Endothelial cell of umbilical vein (primary cell): ENCODE results near the gene PTPMT1. TPM values are rescaled to one million over a fixed set of nuclear protein-coding genes. Genes with fewer than 3 reads are reported as not detected.

Experiments used
- BruUV-seq: library from RNA; stranded (reverse); fragments of 400-500 nt; replicated peaks from 2 replicates; lab custom pipeline; 2021; lab: Mats Ljungman, UMichigan
- CTCF ChIA-PET: fragments of 300-600, 350-600 bp; sonication (Branson Sonifier 250); formaldehyde crosslinking; loops from one replicate; lab custom pipeline; 2021; ENCODE audit warnings: antibody characterized with exemption, inconsistent platforms; lab: Charles Lee
- POLR2A ChIA-PET: fragments of 300-600, 350-600 bp; sonication (Branson Sonifier 250); formaldehyde crosslinking; loops from one replicate; lab custom pipeline; 2021; ENCODE audit warnings: antibody characterized with exemption, inconsistent platforms; lab: Charles Lee
- DNase-seq: peaks from one replicate; pipeline ENCODE4 v3.0.0-alpha.2; 2011; ENCODE audit warnings: low read depth, low spot score
- FAIRE-seq: peaks from 2 replicates; lab custom pipeline; 2011; peaks lifted over from hg19 to GRCh38; lab: Jason Lieb, UNC
- H2AFZ ChIP-seq: 2 replicates; pipeline ENCODE4 v1.6.0; 2012; ENCODE audit warnings: low read depth, low read length, control low read depth, inconsistent platforms
- H3K27ac ChIP-seq: 2 replicates; pipeline ENCODE4 v1.5.1; 2011; ENCODE audit warnings: low read depth, mild to moderate bottlenecking, control low read depth, low read length, moderate library complexity; ENCODE audit not compliant: insufficient read depth
- H3K27me3 ChIP-seq, 2 experiments: 2 replicates each; pipeline versions ENCODE4 v1.6.0 to v1.6.1; 2011; ENCODE audit warnings: low read length in 2 of 2, mixed read lengths in 1 of 2; ENCODE audit not compliant: control insufficient read depth in 2 of 2, insufficient read depth in 2 of 2
- H3K36me3 ChIP-seq, 2 experiments: 2 replicates in 1 of 2; 3 replicates in 1 of 2; pipeline ENCODE4 v1.5.1; 2011; ENCODE audit warnings: low read length in 2 of 2, mild to moderate bottlenecking in 1 of 2, moderate library complexity in 1 of 2; ENCODE audit not compliant: control insufficient read depth in 2 of 2, insufficient read depth in 2 of 2; ENCODE audit errors: extremely low read depth in 1 of 2
- H3K4me1 ChIP-seq: 3 replicates; pipeline ENCODE4 v1.5.1; 2011; ENCODE audit warnings: mild to moderate bottlenecking, low read length; ENCODE audit not compliant: control insufficient read depth, insufficient read depth; ENCODE audit errors: extremely low read depth
- H3K4me2 ChIP-seq: 2 replicates; pipeline ENCODE4 v1.6.1; 2011; ENCODE audit warnings: low read length, control low read depth, mixed read lengths; ENCODE audit not compliant: insufficient read depth
- H3K4me3 ChIP-seq, 3 experiments: fragments of 200-600 bp in 1 of 3; sonication (generic), shearing (Covaris generic) in 1 of 3; replicated peaks in 1 of 3; 2 replicates each; pipeline ENCODE4 v1.5.1; 2011 to 2016; ENCODE audit warnings: control low read depth in 3 of 3, low read length in 3 of 3, mild to moderate bottlenecking in 2 of 3, inconsistent platforms in 1 of 3, low read depth in 1 of 3, moderate library complexity in 1 of 3; ENCODE audit not compliant: insufficient read depth in 1 of 3
- H3K79me2 ChIP-seq: 2 replicates; pipeline ENCODE4 v1.6.0; 2012; ENCODE audit warnings: low read length, inconsistent platforms; ENCODE audit not compliant: control insufficient read depth, insufficient read depth
- H3K9ac ChIP-seq: replicated peaks from 2 replicates; pipeline ENCODE3; 2011; ENCODE audit warnings: low read length, control low read depth; ENCODE audit not compliant: insufficient read depth; ENCODE audit errors: extremely low read depth
- H3K9me1 ChIP-seq: replicated peaks from 3 replicates; pipeline ENCODE4 v1.6.0; 2011; ENCODE audit warnings: mild to moderate bottlenecking, low read length; ENCODE audit not compliant: control insufficient read depth, insufficient read depth; ENCODE audit errors: extremely low read depth
- H3K9me3 ChIP-seq: replicated peaks from 2 replicates; pipeline ENCODE4 v1.5.1; 2012; ENCODE audit warnings: low read length, inconsistent platforms; ENCODE audit not compliant: control insufficient read depth, insufficient read depth
- H4K20me1 ChIP-seq: replicated peaks from 2 replicates; pipeline ENCODE3; 2011; ENCODE audit warnings: mild to moderate bottlenecking, low read length; ENCODE audit not compliant: control insufficient read depth, insufficient read depth; ENCODE audit errors: extremely low read depth
- EZH2 ChIP-seq: IDR thresholded peaks from 2 replicates; pipeline ENCODE4 v1.6.1; 2012; ENCODE audit warnings: borderline replicate concordance, low read depth, mild to moderate bottlenecking, moderate library complexity, low read length, inconsistent platforms; ENCODE audit not compliant: severe bottlenecking
- FOS ChIP-seq: IDR thresholded peaks from 2 replicates; pipeline ENCODE4 v1.6.1; 2011; ENCODE audit warnings: mild to moderate bottlenecking, low read length, moderate library complexity, borderline replicate concordance; ENCODE audit not compliant: insufficient read depth
- GATA2 ChIP-seq: IDR thresholded peaks from 2 replicates; pipeline ENCODE4 v1.7.0; 2011; ENCODE audit warnings: low read depth, mild to moderate bottlenecking, moderate library complexity, mixed read lengths, low read length; ENCODE audit not compliant: insufficient read length, insufficient read depth
- JUN ChIP-seq: IDR thresholded peaks from 2 replicates; pipeline ENCODE4 v1.6.1; 2011; ENCODE audit warnings: borderline replicate concordance, low read depth; ENCODE audit not compliant: insufficient read length, insufficient read depth
- MYC ChIP-seq: IDR thresholded peaks from one replicate; pipeline ENCODE4 v1.6.1; 2011; ENCODE audit warnings: mild to moderate bottlenecking, low read depth, low read length
- POLR2A ChIP-seq: IDR thresholded peaks from 2 replicates; pipeline ENCODE4 v1.6.1; 2012; ENCODE audit warnings: low read depth, mild to moderate bottlenecking, control low read depth, low read length
- POLR2AphosphoS5 ChIP-seq: IDR thresholded peaks from 2 replicates; pipeline ENCODE4 v1.6.1; 2012; ENCODE audit warnings: low read depth, mild to moderate bottlenecking, control low read depth, low read length, moderate library complexity; ENCODE audit not compliant: insufficient read depth
- dilution Hi-C: fragments of 300-500 bp; cut with MboI; formaldehyde crosslinking; loops from one replicate; pipeline ENCODE4 v1.15.0; 2019; ENCODE audit warnings: low sequenced_read_pairs; ENCODE audit not compliant: extremely low pct_ligation_motif_present
- intact Hi-C: fragments of 100-400 bp; cut with micrococcal nuclease; formaldehyde crosslinking; loops from one replicate; pipeline ENCODE4 v1.10.0; 2022
- polyA plus RNA-seq, 4 experiments: library from polyadenylated mRNA; depleted of rRNA in 3 of 4; stranded (reverse) in 3 of 4; unstranded in 1 of 4; fragments of >200 nt; gene quantifications; 2 replicates each; pipeline versions ENCODE4 v1.2.1 to v1.2.3, GENCODE V29; 2011 to 2012; ENCODE audit warnings: missing spikeins in 1 of 4
- total RNA-seq: library from RNA; stranded (reverse); gene quantifications from 2 replicates; pipeline ENCODE4 v1.2.3, GENCODE V29; 2021
- TF ChIP-seq, protein P1 (sequence below), 2 donors: IDR thresholded peaks; 1 replicate in 1 of 2; 2 replicates in 1 of 2; pipeline ENCODE4 v1.5.1; 2011; ENCODE audit warnings: low read length in 2 of 2, mild to moderate bottlenecking in 2 of 2, moderate library complexity in 2 of 2, control low read depth in 1 of 2, inconsistent platforms in 1 of 2, low read depth in 1 of 2; ENCODE audit not compliant: insufficient read depth in 1 of 2; ENCODE audit errors: extremely low read depth in 1 of 2
- TF ChIP-seq, protein P2 (sequence below): IDR thresholded peaks from 2 replicates; pipeline ENCODE4 v1.6.1; 2011; ENCODE audit not compliant: insufficient read depth, insufficient read length

Gene PTPMT1
- total and polyA plus RNA-seq, 2 donors (not counting 3 experiments of a cell fraction or from before 2014, with no cell fraction given), result 44.6 to 83.1 TPM

DNA sequence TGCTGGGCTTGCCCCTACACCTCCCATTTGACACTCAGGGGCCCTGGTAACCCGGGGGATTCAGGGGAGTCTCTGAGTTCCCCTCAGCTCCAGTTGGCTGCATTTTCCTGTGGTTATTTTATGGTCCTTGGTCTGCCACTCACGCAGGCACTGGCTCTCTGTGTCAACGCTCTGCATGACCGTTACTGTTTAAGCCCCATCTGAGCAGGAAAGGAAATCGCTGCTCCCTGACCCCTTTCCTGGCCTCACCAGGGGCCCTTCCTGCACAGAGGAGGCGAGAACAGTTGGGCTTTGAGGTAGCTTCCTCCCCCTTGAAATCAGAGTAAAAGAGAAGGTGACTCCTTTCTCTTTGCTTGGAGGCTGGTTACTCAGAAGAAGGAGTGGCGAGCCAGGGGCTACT lies 26.4 kb downstream of the PTPMT1 start:
- H3K36me3 ChIP-seq, result no peaks in the 10 kb centered on the region
- dilution Hi-C loops, result no loop called here
- H3K9me3 ChIP-seq, result no peaks in the 10 kb centered on the region
- no peak overlapping the region for H2AFZ ChIP-seq
- H3K4me1 ChIP-seq, result peaks cover 10% of the 10 kb centered on the region
- ChIA-PET POLR2A (interaction anchor here (0.5 kb wide), 1 partner anchor 125 kb away, joined by 4 read pairs; no protein-coding TSS in a partner anchor), CTCF (interaction anchor here (1.2 to 1.3 kb wide), 2 partner anchors 25 to 179 kb away, joined by 4 to 5 read pairs; no protein-coding TSS in a partner anchor)
- no peak overlapping the region for H3K4me2 ChIP-seq
- peaks cover 32 to 40% of the 10 kb centered on the region in 2 experiments for H3K27me3 ChIP-seq
- no peaks in the 10 kb centered on the region for H3K79me2 ChIP-seq
- TF ChIP-seq MYC, result no peak
- TF ChIP-seq, protein P1, sequence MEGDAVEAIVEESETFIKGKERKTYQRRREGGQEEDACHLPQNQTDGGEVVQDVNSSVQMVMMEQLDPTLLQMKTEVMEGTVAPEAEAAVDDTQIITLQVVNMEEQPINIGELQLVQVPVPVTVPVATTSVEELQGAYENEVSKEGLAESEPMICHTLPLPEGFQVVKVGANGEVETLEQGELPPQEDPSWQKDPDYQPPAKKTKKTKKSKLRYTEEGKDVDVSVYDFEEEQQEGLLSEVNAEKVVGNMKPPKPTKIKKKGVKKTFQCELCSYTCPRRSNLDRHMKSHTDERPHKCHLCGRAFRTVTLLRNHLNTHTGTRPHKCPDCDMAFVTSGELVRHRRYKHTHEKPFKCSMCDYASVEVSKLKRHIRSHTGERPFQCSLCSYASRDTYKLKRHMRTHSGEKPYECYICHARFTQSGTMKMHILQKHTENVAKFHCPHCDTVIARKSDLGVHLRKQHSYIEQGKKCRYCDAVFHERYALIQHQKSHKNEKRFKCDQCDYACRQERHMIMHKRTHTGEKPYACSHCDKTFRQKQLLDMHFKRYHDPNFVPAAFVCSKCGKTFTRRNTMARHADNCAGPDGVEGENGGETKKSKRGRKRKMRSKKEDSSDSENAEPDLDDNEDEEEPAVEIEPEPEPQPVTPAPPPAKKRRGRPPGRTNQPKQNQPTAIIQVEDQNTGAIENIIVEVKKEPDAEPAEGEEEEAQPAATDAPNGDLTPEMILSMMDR (IDR thresholded peaks at IDR 0.05; ENCODE audit: extremely low read depth in 1 of 2, insufficient read depth in 1 of 2, low read depth in 1 of 2, low read length in 2 of 2), result no peak
- TF ChIP-seq, protein P2, sequence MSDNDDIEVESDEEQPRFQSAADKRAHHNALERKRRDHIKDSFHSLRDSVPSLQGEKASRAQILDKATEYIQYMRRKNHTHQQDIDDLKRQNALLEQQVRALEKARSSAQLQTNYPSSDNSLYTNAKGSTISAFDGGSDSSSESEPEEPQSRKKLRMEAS, result no peak
- TF ChIP-seq FOS, result no peak
- TF ChIP-seq GATA2, result no peak
- TF ChIP-seq POLR2A, result no peak
- no peak for TF ChIP-seq EZH2
- no peak for TF ChIP-seq JUN
- no peak for TF ChIP-seq POLR2AphosphoS5
- H3K9me1 ChIP-seq, result no peaks in the 10 kb centered on the region
- no peak overlapping the region for H3K4me3 ChIP-seq
- BruUV-seq, result no TSS peak
- DNase-seq, result peak; percentile 66
- H3K27ac ChIP-seq, result no peak overlapping the region
- FAIRE-seq, result peak; percentile 71
- no peaks in the 10 kb centered on the region for H4K20me1 ChIP-seq
- H3K9ac ChIP-seq, result no peak overlapping the region
- intact Hi-C loops, result no loop called here
